Activated naive CD4-positive, alpha-beta T cell treated with anti-CD3 and anti-CD28 coated beads for 36 hours (primary cell): Measurements from ENCODE around the gene ATP2B2. TPM values are rescaled to one million over a fixed set of nuclear protein-coding genes. Genes with fewer than 3 reads are reported as not detected.
A peak's percentile ranks its signal among the peaks of the same experiment; 100 is the strongest.

Experiments
- CTCF ChIA-PET: fragments of 350-600 bp; sonication (Branson Sonifier 250); formaldehyde crosslinking; loops from one replicate; lab custom pipeline; 2021; ENCODE audit warnings: antibody characterized with exemption; lab: Charles Lee
- DNase-seq: peaks from one replicate; pipeline ENCODE4 v3.0.0-alpha.2; 2020
- H3K27ac Mint-ChIP-seq: one replicate; pipeline ENCODE4 v1.8.0; 2021; ENCODE audit warnings: mild to moderate bottlenecking, mixed read lengths
- H3K27me3 Mint-ChIP-seq: one replicate; pipeline ENCODE4 v1.8.0; 2021; ENCODE audit warnings: low read depth, mixed read lengths
- H3K36me3 Mint-ChIP-seq: one replicate; pipeline ENCODE4 v1.8.0; 2021; ENCODE audit warnings: low read depth, mixed read lengths
- H3K4me1 Mint-ChIP-seq: one replicate; pipeline ENCODE4 v1.8.0; 2021; ENCODE audit warnings: low read depth, mixed read lengths
- H3K4me3 Mint-ChIP-seq: one replicate; pipeline ENCODE4 v1.8.0; 2021; ENCODE audit warnings: mild to moderate bottlenecking, moderate library complexity, mixed read lengths
- H3K9me3 Mint-ChIP-seq: one replicate; pipeline ENCODE4 v1.8.0; 2021; ENCODE audit warnings: mixed read lengths
- intact Hi-C: fragments of 100-400 bp; cut with micrococcal nuclease; formaldehyde crosslinking; loops from one replicate; pipeline ENCODE4 v1.15.1; 2023
- total RNA-seq, 2 experiments: library from RNA; stranded (reverse); gene quantifications; one replicate each; pipeline ENCODE4 v1.2.3, GENCODE V29; 2021

Gene ATP2B2
- total RNA-seq, 2 experiments from 2014 or later: not detected

DNA sequence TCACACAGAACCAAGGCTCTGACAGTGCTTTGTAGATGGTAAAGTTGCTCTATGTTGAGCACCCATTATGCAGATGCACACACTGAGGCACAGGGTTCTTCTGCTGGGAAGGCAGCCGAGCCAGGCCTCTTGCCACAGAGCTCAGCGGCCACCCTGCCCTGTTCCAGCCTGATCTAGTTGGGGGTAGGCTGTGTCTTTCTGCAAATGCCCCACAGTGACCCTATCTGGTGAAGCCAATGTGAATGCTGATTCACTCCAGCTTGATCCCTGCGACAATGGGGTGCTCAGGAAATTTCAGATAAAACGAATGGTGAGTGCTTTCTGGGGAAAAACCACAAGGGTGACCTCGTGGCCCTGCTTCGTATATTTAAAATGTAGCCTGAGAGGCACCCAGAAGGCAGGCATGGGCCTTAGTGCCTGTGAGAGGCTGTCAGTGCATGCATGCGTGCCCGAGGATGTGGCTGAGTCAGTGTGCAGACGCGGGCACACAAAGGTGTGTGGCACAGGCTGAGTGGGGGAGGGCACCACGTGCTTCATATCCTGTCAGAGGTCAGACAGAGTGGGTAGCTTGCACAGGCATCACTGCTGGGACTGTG lies 85.7 kb downstream of the ATP2B2 start:
- no peak overlapping the region for H3K4me3 Mint-ChIP-seq
- intact Hi-C loops: loop anchor here (5.0 kb wide), 1 partner anchor 283 kb away; no protein-coding TSS in a partner anchor
- no peaks in the 10 kb centered on the region for H3K36me3 Mint-ChIP-seq
- CTCF ChIA-PET: interaction anchor here (2.1 kb wide), 1 partner anchor 318 kb away, joined by 9 read pairs; no protein-coding TSS in a partner anchor
- H3K27me3 Mint-ChIP-seq: peaks cover 6% of the 10 kb centered on the region
- peak; percentile 68 for DNase-seq
- H3K27ac Mint-ChIP-seq: no peak overlapping the region
- peaks cover 8% of the 10 kb centered on the region for H3K4me1 Mint-ChIP-seq
- H3K9me3 Mint-ChIP-seq: no peaks in the 10 kb centered on the region

DNA sequence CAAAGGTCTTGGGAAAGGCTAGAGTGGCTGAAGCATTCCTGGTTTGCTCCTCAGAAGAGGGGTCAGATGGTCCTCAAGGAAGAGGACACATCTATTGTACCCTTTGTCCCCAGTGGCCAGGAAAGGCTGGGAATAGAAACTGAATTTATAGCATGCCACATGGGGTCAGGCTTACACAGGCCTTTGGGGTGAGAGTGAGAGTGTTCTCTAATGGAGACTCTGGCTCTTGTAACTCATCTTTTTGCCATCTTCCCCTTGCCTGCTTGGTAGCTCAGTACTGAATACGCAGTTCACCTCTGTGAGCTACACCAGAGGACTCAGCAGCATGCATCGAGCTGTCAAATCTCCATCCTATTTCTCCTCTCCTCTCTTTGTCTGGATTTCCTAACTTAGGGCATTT lies 87.5 kb downstream of the ATP2B2 start:
- intact Hi-C loops: loop anchor here (1.0 to 5.0 kb wide), 2 partner anchors 284 to 321 kb away; no protein-coding TSS in a partner anchor
- Mint-ChIP-seq H3K27me3 (peaks cover 6% of the 10 kb centered on the region), H3K4me1 (peaks cover 8% of the 10 kb centered on the region), H3K9me3 (no peaks in the 10 kb centered on the region), H3K4me3 (no peak overlapping the region), H3K27ac (no peak overlapping the region), H3K36me3 (no peaks in the 10 kb centered on the region)
- DNase-seq: peak; percentile 44
- CTCF ChIA-PET: interaction anchor here (0.8 to 2.1 kb wide), 4 partner anchors 10 to 320 kb away, joined by 3 to 9 read pairs (median 6); no protein-coding TSS in a partner anchor

DNA sequence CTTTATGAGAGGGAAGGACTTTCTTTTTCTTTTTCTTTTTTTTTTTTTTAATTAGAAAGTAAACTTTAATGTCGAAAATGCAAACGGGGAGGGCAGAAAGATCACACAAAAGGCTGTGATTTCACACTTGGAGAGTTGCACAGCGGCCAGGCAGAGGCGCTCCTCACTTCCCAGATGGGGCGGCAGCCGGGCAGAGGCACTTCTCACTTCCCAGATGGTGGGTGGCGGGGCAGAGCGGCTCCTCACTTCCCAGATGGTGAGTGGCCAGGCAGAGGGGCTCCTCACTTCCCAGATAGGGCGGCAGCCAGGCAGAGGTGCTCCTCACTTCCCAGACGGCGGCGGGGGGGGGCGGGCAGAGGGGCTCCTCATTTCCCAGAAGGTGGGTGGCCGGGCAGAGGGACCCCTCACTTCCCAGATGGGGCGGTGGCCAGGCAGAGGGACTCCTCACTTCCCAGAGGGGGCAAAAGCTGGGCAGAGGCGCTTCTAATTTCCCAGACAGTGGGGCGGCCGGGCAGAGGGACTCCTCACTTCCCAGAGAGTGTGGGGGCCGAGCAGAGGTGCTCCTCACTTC lies 88.6 kb downstream of the ATP2B2 start:
- H3K27ac Mint-ChIP-seq: no peak overlapping the region
- no peak overlapping the region for H3K4me3 Mint-ChIP-seq
- no peaks in the 10 kb centered on the region for H3K36me3 Mint-ChIP-seq
- H3K9me3 Mint-ChIP-seq: no peaks in the 10 kb centered on the region
- peaks cover 8% of the 10 kb centered on the region for H3K4me1 Mint-ChIP-seq
- CTCF ChIA-PET: interaction anchor here (0.7 to 1.8 kb wide), 5 partner anchors 8 to 321 kb away, joined by 3 to 9 read pairs (median 4); no protein-coding TSS in a partner anchor
- intact Hi-C loops: loop anchor here (1.0 to 5.0 kb wide), 2 partner anchors 285 to 322 kb away; no protein-coding TSS in a partner anchor
- H3K27me3 Mint-ChIP-seq: peaks cover 6% of the 10 kb centered on the region
- no peak for DNase-seq

DNA sequence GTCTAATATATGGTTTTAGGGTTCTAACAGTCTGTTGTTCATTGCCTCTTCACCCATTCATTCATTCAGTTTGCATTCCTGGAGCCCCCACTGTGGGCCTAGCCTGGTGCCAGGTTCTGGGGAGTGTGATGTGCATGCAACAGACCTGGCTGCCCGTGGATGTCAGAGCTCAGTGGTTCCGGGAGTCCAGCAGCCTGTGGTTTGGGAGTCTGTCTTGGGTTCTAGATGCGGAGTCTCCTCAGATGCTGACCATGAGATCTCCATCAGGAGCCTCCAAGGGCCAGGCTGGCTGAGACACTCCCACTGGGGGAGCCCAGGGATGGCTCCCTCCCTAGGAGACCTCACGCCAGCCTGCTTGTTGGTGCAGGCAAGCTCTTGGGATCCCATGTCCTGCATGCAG lies 92.3 kb downstream of the ATP2B2 start:
- DNase-seq: no peak
- intact Hi-C loops: no loop called here
- H3K4me3 Mint-ChIP-seq: no peak overlapping the region
- H3K4me1 Mint-ChIP-seq: no peaks in the 10 kb centered on the region
- H3K27me3 Mint-ChIP-seq: peaks cover 6% of the 10 kb centered on the region
- H3K27ac Mint-ChIP-seq: no peak overlapping the region
- no peaks in the 10 kb centered on the region for H3K9me3 Mint-ChIP-seq
- CTCF ChIA-PET: no interaction called here
- H3K36me3 Mint-ChIP-seq: no peaks in the 10 kb centered on the region

DNA sequence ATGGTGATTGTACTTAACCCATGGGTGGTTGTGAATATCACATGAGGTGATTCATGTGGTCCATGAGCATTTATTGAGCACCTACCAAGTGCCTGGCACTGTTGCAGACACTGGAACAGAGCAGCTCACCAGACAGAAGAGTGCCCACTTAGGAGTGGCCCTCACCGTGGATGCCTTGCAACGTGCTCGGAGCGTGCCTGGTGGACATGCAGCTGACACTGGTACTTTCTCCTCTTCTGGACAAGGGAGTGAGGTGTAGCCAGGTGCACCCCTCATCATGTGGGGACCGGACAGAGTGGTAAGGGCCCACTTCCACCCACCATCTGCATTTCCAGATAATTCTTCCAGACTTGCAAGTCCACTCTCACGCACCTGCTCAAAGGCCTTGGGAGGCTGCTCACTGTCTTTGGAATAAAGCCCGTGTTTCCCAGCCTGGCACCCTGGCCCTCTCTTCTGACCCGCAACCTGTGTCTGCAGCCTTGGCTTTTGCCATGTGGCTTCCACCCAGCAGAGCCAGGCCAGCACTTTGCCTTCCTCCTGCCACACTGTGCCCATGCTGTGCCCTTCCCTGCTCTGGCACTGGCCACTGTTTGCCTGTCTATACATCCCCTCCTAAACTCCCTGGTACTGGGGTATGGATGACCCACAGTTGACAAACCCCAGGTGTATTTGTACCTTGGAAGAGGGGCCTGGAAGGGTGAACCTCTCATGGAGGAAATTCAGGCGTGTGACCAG lies 93.6 kb downstream of the ATP2B2 start:
- no peak for DNase-seq
- CTCF ChIA-PET: no interaction called here
- peaks cover 6% of the 10 kb centered on the region for H3K27me3 Mint-ChIP-seq
- no peaks in the 10 kb centered on the region for H3K9me3 Mint-ChIP-seq
- no peaks in the 10 kb centered on the region for H3K36me3 Mint-ChIP-seq
- intact Hi-C loops: no loop called here
- no peaks in the 10 kb centered on the region for H3K4me1 Mint-ChIP-seq
- no peak overlapping the region for H3K4me3 Mint-ChIP-seq
- H3K27ac Mint-ChIP-seq: no peak overlapping the region

DNA sequence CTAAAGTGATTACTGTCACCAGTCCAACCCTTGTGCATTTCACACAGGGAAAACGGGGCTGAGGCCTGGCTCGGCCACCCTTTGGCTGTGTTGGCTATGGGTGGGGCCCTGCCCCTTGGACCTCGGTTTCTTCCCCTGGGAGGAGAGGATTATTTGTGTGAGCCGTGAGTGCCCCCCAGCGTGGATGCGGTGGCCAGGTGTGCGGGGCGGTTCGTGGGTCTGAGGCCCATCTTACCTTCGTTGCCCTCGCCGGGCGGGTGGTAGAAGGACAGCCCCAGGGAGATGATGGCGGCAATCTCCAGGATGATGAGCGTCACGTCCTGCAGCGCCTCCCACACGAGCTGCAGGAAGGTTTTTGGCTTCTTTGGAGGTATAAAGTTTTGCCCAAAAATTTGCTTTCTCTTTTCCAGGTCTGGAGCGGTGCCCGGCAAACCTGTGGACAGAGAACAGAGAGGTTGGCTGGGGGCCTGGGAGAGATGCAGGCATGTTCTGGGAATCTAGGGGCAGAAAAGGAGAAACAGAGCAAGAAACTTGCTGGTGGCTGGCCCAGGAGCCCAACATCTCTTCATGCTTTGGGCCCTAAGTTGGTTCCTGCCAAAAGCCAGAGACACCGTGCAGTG lies 94.9 kb downstream of the ATP2B2 start:
- intact Hi-C loops: no loop called here
- peaks cover 3% of the 10 kb centered on the region for H3K27me3 Mint-ChIP-seq
- H3K36me3 Mint-ChIP-seq: no peaks in the 10 kb centered on the region
- no peak overlapping the region for H3K27ac Mint-ChIP-seq
- no peak overlapping the region for H3K4me3 Mint-ChIP-seq
- no peaks in the 10 kb centered on the region for H3K9me3 Mint-ChIP-seq
- CTCF ChIA-PET: no interaction called here
- H3K4me1 Mint-ChIP-seq: no peaks in the 10 kb centered on the region
- no peak for DNase-seq

DNA sequence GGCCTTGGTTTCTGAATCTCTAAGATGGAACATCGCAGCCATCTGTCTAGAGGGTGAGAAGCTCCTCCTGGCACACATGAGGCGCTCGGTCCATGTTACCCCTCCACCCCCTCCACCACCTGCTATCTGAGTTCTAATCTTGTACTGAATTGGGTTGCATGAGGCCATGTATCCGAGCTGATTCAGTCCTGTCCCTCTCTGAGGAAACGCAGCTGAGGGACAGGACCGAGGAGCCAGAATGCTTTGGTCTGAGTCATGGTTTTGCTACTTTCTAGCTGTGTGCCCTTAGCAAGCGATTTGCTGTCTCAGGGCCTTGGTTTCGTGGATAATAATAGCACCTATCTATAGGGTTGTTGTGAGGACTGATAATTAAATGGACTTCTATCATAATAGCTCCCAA lies 96.7 kb downstream of the ATP2B2 start:
- Mint-ChIP-seq H3K9me3 (no peaks in the 10 kb centered on the region), H3K36me3 (no peaks in the 10 kb centered on the region), H3K4me3 (no peak overlapping the region), H3K4me1 (peaks cover 3% of the 10 kb centered on the region), H3K27me3 (no peaks in the 10 kb centered on the region), H3K27ac (no peak overlapping the region)
- DNase-seq: no peak
- CTCF ChIA-PET: interaction anchor here (0.9 to 1.2 kb wide), 2 partner anchors 9 to 57 kb away, joined by 3 read pairs; no protein-coding TSS in a partner anchor
- intact Hi-C loops: no loop called here

DNA sequence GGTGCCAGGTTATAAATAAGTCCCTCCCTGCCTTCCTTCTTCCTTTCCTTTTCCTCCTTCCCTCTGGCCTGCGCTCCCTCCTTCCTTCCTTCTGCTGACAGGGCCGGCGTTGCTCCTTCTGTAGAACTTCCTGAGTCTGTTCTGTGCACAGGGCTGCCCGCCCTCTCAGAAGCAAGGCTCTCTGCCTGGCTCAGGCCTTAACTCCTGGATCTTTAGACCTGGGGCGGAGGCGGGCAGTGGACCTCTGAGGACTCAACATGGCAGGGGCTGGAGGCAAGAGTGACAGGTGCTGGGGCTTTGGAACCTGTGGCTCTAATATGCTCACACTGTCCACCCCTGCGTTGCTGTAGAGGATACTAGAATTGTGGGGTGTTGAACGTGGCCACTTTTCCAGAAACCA lies 98.0 kb downstream of the ATP2B2 start:
- CTCF ChIA-PET: no interaction called here
- DNase-seq: no peak

DNA sequence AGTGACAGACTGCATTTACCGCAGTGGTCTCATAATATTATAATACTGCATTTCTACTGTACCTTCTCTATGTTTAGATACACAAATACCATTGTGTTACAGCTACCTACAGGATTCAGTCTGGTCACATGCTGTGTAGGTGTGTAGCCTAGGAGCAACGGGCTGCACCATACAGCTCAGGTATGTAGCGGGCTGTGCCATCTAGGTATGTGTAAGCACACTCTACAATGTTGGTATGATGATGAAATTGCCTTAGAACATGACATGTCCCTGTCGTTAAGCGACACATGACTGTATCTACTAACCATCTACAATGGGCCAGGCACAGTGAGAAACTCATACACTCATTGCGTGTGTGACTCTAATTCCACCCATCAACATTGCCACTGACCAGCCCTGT lies 99.0 kb downstream of the ATP2B2 start:
- Mint-ChIP-seq H3K36me3 (no peaks in the 10 kb centered on the region), H3K4me3 (no peak overlapping the region), H3K27me3 (no peaks in the 10 kb centered on the region), H3K4me1 (peaks cover 3% of the 10 kb centered on the region), H3K9me3 (no peaks in the 10 kb centered on the region), H3K27ac (no peak overlapping the region)
- no peak for DNase-seq
- CTCF ChIA-PET: interaction anchor here (0.6 kb wide), 1 partner anchor 371 kb away, joined by 3 read pairs; no protein-coding TSS in a partner anchor
- intact Hi-C loops: no loop called here

More for the DNA sequence above, 98.0 kb downstream of the ATP2B2 start:
- Mint-ChIP-seq H3K36me3 (no peaks in the 10 kb centered on the region), H3K27me3 (no peaks in the 10 kb centered on the region), H3K4me3 (no peak overlapping the region), H3K4me1 (peaks cover 3% of the 10 kb centered on the region), H3K27ac (no peak overlapping the region), H3K9me3 (no peaks in the 10 kb centered on the region)
- intact Hi-C loops: no loop called here

DNA sequence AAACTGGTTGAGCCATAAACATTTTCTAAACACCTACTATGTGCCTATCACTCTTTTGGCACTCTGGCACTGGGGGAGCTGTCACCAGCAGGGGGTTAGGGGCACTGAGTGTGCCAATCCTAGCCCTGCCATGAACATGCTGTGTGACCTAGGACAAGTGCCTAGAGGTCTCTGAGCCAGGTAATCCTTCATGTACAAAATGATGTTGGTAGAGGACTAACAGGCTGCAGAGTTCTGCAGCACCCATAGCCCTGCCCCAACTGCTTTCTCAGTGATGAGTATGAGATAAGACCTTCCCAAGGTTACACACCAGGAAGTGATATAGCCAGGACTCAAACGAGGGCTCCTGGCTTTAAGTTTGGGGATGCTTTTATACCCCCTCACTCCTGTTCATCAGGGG lies 99.6 kb downstream of the ATP2B2 start:
- no peak for DNase-seq
- Mint-ChIP-seq H3K27me3 (no peaks in the 10 kb centered on the region), H3K36me3 (no peaks in the 10 kb centered on the region), H3K27ac (no peak overlapping the region), H3K4me1 (peaks cover 3% of the 10 kb centered on the region), H3K4me3 (no peak overlapping the region), H3K9me3 (no peaks in the 10 kb centered on the region)
- CTCF ChIA-PET: no interaction called here
- intact Hi-C loops: no loop called here

DNA sequence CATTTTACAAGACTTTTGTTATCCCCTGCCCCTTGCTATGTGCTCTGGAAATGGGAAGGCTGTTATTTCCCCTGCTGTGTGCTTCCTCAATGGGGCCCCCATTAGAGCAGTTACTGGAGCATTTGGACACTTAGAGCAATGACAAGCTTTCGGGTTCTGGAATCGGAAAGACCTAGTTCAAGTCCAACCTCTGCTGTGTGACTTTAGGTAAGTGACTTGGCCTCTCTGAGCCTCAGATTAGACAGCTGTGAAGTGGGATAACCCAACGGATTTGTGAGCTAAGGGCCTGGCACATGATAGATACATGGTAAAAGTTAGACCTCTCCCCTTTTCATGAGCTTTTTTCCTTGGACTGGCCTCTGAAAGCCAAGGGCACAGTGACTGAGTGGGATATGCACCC lies 100.5 kb downstream of the ATP2B2 start:
- CTCF ChIA-PET: interaction anchor here (0.6 kb wide), 1 partner anchor 12 kb away, joined by 5 read pairs; no protein-coding TSS in a partner anchor
- H3K4me1 Mint-ChIP-seq: peaks cover 3% of the 10 kb centered on the region

DNA sequence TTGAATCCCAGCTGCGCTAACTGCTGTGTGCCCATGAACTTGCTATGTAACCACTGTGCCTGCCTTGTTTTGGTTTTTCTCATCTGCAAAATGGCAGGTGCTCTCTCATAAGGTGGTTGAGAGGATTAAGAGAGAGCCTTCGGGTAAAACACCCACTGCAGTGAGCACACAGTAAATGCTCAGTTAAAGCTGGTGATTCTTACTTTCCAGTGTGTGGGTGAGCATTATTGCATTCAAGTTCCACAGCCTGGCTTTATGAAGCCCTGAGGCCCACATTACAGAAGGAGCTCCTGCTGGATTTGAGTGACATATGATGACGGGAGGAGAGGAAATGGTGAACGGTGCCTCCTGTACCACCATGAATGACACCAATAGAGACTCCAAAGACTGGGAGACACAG lies 101.0 kb downstream of the ATP2B2 start:
- no peak for DNase-seq
- intact Hi-C loops: no loop called here
- Mint-ChIP-seq H3K27me3 (no peaks in the 10 kb centered on the region), H3K9me3 (no peaks in the 10 kb centered on the region), H3K27ac (no peak overlapping the region), H3K36me3 (no peaks in the 10 kb centered on the region), H3K4me3 (no peak overlapping the region), H3K4me1 (peaks cover 3% of the 10 kb centered on the region)
- CTCF ChIA-PET: interaction anchor here (0.6 kb wide), 1 partner anchor 13 kb away, joined by 5 read pairs; no protein-coding TSS in a partner anchor

More for the DNA sequence above, 100.5 kb downstream of the ATP2B2 start:
- no peaks in the 10 kb centered on the region for H3K27me3 Mint-ChIP-seq
- H3K27ac Mint-ChIP-seq: no peak overlapping the region
- H3K36me3 Mint-ChIP-seq: no peaks in the 10 kb centered on the region
- H3K9me3 Mint-ChIP-seq: no peaks in the 10 kb centered on the region
- intact Hi-C loops: no loop called here
- DNase-seq: no peak
- no peak overlapping the region for H3K4me3 Mint-ChIP-seq
